ENCODE measurements around the gene RBMX.

DNA sequence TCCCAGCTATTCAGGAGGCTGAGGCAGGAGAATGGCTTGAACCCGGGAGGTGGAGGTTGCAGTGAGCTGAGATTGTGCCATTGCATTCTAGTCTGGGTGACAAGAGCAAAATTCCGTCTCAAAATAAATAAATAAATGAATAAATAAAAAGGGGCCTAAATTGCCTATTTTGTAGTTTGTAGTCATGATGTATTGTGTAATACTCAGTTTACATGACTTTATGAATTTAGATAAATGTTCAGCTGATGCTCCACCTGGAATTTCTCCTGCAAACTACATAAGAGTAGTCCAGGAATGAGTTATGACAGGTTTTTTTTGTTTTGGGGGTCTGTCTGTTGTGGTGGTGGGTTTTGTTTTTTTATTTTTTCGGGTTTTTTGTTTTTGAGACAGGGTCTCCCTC lies 31.1 kb downstream of the RBMX start:
- TF ChIP-seq, protein P1, sequence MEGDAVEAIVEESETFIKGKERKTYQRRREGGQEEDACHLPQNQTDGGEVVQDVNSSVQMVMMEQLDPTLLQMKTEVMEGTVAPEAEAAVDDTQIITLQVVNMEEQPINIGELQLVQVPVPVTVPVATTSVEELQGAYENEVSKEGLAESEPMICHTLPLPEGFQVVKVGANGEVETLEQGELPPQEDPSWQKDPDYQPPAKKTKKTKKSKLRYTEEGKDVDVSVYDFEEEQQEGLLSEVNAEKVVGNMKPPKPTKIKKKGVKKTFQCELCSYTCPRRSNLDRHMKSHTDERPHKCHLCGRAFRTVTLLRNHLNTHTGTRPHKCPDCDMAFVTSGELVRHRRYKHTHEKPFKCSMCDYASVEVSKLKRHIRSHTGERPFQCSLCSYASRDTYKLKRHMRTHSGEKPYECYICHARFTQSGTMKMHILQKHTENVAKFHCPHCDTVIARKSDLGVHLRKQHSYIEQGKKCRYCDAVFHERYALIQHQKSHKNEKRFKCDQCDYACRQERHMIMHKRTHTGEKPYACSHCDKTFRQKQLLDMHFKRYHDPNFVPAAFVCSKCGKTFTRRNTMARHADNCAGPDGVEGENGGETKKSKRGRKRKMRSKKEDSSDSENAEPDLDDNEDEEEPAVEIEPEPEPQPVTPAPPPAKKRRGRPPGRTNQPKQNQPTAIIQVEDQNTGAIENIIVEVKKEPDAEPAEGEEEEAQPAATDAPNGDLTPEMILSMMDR (IDR thresholded peaks at IDR 0.05), result no peak
- no peak for TF ChIP-seq POLR2A (IDR thresholded peaks at IDR 0.05)
